Colonic mucosa (tissue), 4 donors: ENCODE results near the gene NNAT. TPM values are rescaled to one million over a fixed set of nuclear protein-coding genes. Genes with fewer than 3 reads are reported as not detected.

Source experiments
- DNase-seq: peaks from one replicate; pipeline ENCODE4 v3.0.0-alpha.2; 2020
- H3K27ac ChIP-seq: fragments of 200-600 bp; one replicate; pipeline ENCODE4 v1.8.0; 2021
- H3K27me3 ChIP-seq: fragments of 200-600 bp; one replicate; pipeline ENCODE4 v1.8.0; 2021
- H3K36me3 ChIP-seq: fragments of 200-600 bp; one replicate; pipeline ENCODE4 v1.8.0; 2021
- H3K4me1 ChIP-seq: fragments of 200-600 bp; one replicate; pipeline ENCODE4 v1.8.0; 2021; ENCODE audit warnings: mild to moderate bottlenecking
- H3K4me3 ChIP-seq: fragments of 200-600 bp; one replicate; pipeline ENCODE4 v1.8.0; 2021
- H3K9ac ChIP-seq, 2 donors: one replicate each; pipeline ENCODE4 v1.7.0; 2013; ENCODE audit warnings: control low read depth in 2 of 2, low read depth in 2 of 2, low read length in 2 of 2
- H3K9me3 ChIP-seq: fragments of 200-600 bp; one replicate; pipeline ENCODE4 v1.8.0; 2021
- intact Hi-C: fragments of 100-400 bp; cut with DNase I; formaldehyde crosslinking; loops from one replicate; pipeline ENCODE4 v1.14.1; 2022
- total RNA-seq, 2 donors: library from RNA; stranded (reverse); fragmentation: NEBNext Ultra II Directional in 1 of 2; extraction: Animal tissue kit (Norgen Biotek cat#: 25700) in 1 of 2; gene quantifications; one replicate each; pipeline ENCODE4 v1.2.1, GENCODE V29; 2021
- TF ChIP-seq, protein P1 (sequence below): fragments of 200-600 bp; IDR thresholded peaks from one replicate; pipeline ENCODE4 v1.8.0; 2022; ENCODE audit warnings: antibody characterized with exemption, mild to moderate bottlenecking
- donor health status: healthy.
- donor health status: DM: no; HTN: no; CAD: no.
- donor health status: DM: no; HTN: no; CAD: no.

Gene NNAT
- total RNA-seq, 2 donors from 2014 or later = 3.3 TPM; not detected in 1

GRCh38 chr20:37529214-37529967, 8.3 kb downstream of the NNAT start:
- TF ChIP-seq, protein P1, sequence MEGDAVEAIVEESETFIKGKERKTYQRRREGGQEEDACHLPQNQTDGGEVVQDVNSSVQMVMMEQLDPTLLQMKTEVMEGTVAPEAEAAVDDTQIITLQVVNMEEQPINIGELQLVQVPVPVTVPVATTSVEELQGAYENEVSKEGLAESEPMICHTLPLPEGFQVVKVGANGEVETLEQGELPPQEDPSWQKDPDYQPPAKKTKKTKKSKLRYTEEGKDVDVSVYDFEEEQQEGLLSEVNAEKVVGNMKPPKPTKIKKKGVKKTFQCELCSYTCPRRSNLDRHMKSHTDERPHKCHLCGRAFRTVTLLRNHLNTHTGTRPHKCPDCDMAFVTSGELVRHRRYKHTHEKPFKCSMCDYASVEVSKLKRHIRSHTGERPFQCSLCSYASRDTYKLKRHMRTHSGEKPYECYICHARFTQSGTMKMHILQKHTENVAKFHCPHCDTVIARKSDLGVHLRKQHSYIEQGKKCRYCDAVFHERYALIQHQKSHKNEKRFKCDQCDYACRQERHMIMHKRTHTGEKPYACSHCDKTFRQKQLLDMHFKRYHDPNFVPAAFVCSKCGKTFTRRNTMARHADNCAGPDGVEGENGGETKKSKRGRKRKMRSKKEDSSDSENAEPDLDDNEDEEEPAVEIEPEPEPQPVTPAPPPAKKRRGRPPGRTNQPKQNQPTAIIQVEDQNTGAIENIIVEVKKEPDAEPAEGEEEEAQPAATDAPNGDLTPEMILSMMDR = no peak
- DNase-seq = no peak
- Histone ChIP-seq H3K36me3 (no peaks in the 10 kb centered on the region), H3K27me3 (no peaks in the 10 kb centered on the region), H3K4me1 (peaks cover 16% of the 10 kb centered on the region), H3K9ac (no peak overlapping the region), H3K4me3 (no peak overlapping the region), H3K27ac (no peak overlapping the region), H3K9me3 (no peaks in the 10 kb centered on the region)
- intact Hi-C loops = no loop called here

DNA sequence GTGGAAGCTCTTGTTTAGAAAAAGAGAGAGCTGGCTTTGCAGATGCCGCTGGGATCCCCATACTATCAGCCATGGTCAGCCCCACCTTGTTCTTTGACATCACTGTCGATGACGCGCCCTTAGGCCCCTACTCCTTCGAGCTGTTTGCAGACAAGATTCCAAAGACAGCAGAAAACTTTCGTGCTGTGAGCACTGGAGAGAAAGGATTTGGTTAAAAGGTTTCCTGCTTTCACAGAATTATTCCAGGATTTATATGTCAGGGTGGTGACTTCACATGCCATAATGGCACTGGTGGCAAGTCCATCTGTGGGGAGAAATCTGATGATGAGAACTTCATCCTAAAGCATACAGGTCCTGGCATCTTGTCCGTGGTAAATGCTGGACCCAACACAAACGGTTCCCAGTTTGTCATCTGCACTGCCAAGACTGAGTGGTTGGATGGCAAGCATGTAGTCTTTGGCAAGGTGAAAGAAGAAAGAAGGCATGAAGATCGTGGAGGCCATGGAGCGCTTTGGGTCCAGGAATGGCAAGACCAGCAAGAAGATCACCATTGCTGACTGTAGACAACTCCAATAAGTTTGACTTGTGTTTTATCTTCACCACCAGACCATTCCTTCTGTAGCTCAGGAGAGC, 9.0 kb downstream of the NNAT start:
- H3K27me3 ChIP-seq = no peaks in the 10 kb centered on the region

DNA sequence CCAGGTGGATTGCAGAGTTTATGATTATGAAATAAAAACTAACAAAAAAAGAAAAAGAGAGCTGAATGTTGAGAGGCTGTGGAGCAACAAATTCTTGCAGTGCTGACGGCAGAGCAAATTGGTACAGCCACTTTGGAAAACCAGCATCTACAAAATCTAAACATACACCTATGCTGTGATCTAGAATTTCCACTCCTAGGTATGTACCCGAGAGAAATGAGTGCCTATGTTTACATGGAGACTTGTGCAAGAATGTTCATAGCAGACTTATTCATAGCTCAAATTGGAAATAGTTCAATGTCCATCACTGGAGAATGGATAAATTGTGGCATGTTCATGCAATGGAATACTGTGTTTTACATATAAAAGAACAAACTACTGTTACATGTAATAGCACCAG, 9.6 kb downstream of the NNAT start:
- H3K9me3 ChIP-seq = no peaks in the 10 kb centered on the region
- no peaks in the 10 kb centered on the region for H3K27me3 ChIP-seq
- intact Hi-C loops = loop anchor here (2.0 to 5.0 kb wide), 3 partner anchors 143 to 334 kb away; no protein-coding TSS in a partner anchor
- H3K4me1 ChIP-seq = peaks cover 9% of the 10 kb centered on the region
- no peak overlapping the region for H3K27ac ChIP-seq
- no peaks in the 10 kb centered on the region for H3K36me3 ChIP-seq
- DNase-seq = no peak
- H3K9ac ChIP-seq = no peak overlapping the region
- H3K4me3 ChIP-seq = no peak overlapping the region
- TF ChIP-seq, protein P1 = no peak

More for the DNA sequence above, 9.0 kb downstream of the NNAT start:
- Histone ChIP-seq H3K4me3 (no peak overlapping the region), H3K4me1 (peaks cover 10% of the 10 kb centered on the region), H3K36me3 (no peaks in the 10 kb centered on the region), H3K9ac (no peak overlapping the region), H3K27ac (no peak overlapping the region), H3K9me3 (no peaks in the 10 kb centered on the region)
- TF ChIP-seq, protein P1 = no peak
- no peak for DNase-seq
- intact Hi-C loops = loop anchor here (2.0 to 5.0 kb wide), 3 partner anchors 143 to 333 kb away; no protein-coding TSS in a partner anchor

- no peaks in the 10 kb centered on the region for H3K36me3 ChIP-seq
- H3K9me3 ChIP-seq = no peaks in the 10 kb centered on the region
- H3K9ac ChIP-seq = no peak overlapping the region
- DNase-seq = no peak
- H3K27ac ChIP-seq = no peak overlapping the region
- no peaks in the 10 kb centered on the region for H3K27me3 ChIP-seq
- H3K4me3 ChIP-seq = no peak overlapping the region
- TF ChIP-seq, protein P1 = no peak
- H3K4me1 ChIP-seq = peaks cover 9% of the 10 kb centered on the region
- intact Hi-C loops = loop anchor here (2.0 to 5.0 kb wide), 3 partner anchors 145 to 335 kb away; no protein-coding TSS in a partner anchor
These were observed 10.8 kb downstream of the NNAT start for GRCh38 chr20:37531856-37532255.

DNA sequence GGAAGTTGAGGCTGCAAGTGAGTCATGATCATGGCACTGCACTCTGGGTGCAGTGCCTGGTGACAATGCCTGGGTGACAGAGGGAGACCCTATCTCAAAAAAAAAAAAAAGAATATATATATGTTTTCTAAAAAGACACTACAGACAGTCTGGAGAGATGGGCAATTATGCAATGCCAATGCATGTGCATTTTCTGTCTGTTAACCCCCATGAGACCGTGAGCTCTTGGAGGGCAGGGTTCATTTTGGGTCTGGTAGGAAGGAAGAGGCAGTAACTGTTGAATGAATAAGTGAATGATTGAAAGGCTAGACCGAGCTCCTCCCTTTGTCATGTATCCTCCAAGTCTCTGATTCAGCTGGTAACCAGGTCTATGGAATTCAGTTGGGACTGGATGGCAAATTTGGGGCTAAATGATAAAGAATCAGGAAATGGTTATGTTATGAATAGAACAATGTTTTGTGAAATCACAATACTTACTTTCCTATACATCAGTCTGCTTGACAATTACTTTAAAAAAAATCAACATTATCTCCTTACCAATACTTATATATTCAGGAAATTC, 12.2 kb downstream of the NNAT start:
- no peak for DNase-seq
- TF ChIP-seq, protein P1 = no peak
- H3K27me3 ChIP-seq = no peaks in the 10 kb centered on the region
- H3K36me3 ChIP-seq = no peaks in the 10 kb centered on the region
- H3K27ac ChIP-seq = no peak overlapping the region
- intact Hi-C loops = loop anchor here (5.0 kb wide), 2 partner anchors 146 to 261 kb away; no protein-coding TSS in a partner anchor
- no peak overlapping the region for H3K4me3 ChIP-seq
- H3K9ac ChIP-seq = no peak overlapping the region
- H3K9me3 ChIP-seq = no peaks in the 10 kb centered on the region
- H3K4me1 ChIP-seq = peaks cover 9% of the 10 kb centered on the region
